Activated T-cell treated with anti-CD3 and anti-CD28 coated beads, Interleukin-2, amount 50 U/mL, for 1 hour (primary cell): ENCODE results near the gene PCMT1.
A peak's percentile ranks its signal among the peaks of the same experiment; 100 is the strongest.
"Not testable (repeated sequence)": the region's sequence is repeated elsewhere in the genome, so short reads cannot be mapped to it uniquely, and the experiment has no call there.

Experiments used
- DNase-seq: peaks from one replicate; pipeline ENCODE4 v3.0.0-alpha.2; 2020

The PCMT1 gene

DNA sequence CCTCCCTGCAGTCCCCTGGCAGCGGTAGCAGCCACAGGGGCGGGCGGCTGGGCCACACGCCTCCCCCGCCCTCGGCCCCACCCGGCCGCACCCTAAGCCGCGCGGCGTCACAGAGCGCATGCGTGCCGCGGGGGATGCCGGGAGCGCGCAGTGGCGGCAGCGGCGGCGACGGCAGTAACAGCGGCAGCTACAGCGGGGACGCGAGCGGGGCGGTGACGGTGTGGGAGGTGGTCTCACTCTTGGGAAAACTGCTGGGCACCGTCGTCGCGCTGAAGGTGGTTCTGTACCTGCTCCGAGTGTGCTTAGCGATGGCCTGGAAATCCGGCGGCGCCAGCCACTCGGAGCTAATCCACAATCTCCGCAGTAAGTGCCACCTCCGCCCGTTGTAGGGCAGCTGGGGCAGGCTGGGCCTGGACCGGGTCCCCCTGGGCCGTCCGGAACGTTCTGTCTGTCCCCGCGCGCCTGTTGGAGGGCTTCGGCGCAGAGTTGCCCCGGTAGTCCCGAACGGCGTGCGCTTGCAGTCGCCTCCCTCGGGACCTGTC lies at the start of gene PCMT1:
Gene PCMT1 (plus strand): TSS at position 148 of the 542 bp plus-strand sequence. CDS start 161 bp downstream, at position 309.
- DNase-seq = peak; percentile 94

DNA sequence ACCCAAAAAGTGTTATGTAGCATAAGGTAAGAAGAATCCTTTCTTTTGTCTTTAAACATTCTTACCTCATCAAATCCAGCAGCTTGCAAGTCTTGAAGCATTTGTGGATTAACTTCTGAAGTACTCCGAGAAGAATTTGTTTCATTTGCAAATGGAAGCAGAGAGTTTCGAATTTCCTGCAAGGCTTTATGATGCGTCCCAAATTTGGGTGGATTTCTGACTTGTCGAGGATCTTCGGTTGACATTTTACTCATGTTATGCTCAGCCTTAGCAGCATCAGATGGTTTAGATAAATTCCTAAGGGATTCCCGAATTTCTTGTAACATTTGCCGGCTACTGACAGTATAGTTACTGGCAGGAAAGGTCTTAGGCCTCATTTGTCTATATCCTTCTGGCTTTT lies 47.8 kb upstream of the PCMT1 start:
- DNase-seq = no peak

DNA sequence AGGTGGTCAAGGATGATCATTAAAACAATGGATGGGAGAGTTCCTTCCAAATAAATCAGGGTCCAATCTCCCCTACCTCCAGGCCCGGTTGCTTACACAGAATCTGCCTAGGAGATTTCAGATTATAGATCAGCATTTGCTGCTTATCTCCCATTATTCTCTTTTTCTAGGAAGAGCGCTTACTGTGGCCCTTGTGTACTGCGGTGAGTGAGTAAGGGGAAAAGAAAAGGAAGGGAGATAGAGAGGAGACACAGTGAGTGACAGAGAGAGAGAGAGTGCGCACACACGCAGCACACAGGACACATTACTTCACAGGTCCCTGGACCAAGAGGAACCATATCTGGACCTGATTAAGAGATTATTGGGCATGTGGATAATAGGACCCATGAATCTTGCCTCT lies 37.8 kb upstream of the PCMT1 start:
- no peak for DNase-seq

DNA sequence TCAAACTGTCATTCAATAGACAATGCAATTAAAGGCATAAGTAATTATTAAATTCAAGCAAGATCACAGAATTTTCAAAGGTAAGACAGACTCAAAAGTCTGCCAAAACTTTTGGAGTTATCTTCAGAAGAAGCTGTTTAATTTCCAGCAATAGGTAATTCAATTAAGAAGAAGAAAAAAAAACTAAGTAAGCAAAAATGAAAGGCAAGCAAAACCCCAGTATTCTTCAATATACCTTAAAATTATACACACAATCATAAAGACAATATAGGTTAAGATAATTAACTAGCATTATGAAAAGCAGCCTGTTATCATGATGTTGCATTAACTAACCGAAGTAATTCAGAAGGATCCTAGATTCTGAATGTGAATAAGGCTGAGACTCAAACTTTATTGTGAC lies 35.1 kb upstream of the PCMT1 start:
- no peak for DNase-seq

DNA sequence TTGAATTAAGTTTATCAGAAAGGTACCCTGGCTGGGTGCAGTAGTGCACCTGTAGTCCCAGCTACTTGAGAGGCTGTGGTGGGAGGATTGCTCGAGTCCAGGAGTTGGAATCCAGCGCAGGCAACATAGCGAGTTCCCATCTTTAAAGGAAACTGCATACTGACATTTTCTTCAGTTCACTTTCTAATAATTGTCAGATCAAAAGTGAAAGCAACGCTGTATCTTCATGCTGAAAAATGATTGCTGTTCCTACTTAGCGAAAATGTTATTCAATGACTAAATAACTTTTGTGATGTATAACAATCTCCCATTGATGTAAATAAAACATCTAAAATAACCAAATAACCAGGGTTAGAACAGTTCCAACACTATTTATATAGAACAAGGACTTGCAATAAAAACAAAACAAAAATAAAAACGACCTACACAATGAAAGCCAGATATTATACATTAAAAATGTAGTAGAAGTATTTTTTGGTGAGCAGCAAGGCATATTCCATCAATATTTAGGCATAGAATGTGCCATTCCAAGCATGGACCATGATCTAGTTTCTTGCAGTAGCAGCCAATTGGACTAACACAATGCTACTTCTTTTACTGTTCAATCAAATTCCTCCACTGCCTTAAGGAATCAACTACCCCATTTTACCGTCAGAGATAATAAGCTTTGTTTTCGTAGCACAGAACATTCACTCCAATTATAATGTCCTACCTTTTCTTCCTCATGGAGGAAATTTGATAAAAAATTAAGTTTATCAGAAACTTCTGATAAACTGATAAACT lies 33.2 kb upstream of the PCMT1 start:
- no peak for DNase-seq

DNA sequence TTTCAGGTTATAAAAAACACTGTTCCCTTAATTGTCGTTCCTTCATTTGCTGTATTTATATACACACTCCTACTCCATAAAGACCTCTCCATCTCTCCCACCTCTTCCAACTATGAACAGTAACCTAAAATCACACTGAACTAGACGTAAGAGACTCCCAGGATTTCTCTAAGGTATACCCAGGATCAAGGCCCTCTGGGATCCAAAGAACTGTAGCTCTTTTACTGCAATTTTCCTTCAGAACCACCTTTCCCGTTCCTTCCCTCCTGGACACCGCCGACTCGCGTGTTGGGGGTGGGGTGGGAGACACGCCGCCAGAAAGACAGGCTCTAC lies 32.3 kb upstream of the PCMT1 start:
- DNase-seq = no peak

DNA sequence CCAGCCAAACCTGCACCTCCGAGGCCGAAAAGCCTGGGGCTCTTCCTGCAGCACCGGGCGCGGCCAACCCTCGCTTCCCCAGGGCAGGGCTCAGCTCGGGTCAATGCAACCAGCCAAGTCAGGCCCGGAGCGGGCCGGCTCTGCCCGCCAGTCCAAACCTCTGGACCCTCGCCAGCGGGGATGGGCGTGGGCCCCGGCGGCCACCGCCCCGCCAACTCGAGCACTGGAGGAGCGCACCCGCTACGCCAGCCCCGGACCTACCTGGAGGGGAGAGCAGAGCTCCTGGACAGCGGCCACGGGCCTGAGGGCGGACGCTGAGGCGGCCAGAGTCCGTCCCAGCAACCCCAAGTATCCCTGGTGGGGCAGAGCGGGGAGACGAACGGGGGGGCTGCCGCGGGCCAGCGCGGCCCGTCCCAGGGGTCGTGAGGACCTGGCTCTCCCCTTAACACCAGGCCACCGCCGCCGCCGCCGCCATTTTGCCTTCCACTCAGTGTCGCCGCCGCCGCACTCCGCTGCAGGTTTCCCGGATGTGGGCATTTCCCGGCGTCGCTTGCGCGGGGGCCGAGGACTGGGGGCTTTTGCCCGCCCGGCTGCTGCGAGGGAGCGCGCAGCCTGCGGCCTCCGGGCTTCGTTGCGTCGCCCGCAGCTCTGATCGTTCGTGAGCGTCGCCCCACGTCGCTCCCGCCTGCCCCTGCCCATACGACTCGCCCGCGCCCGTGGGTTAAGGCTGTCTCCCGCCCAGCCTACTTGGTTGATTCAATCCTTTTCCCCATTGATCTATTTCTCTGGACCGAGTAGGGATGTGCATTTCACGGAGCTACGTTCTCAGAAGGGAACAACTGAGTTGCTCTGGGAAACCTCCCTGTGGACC lies 31.7 kb upstream of the PCMT1 start, which contains the start of gene LATS1:
Gene LATS1 (minus strand): TSS at position 514 of the 871 bp plus-strand sequence. CDS start 15,975 bp downstream, outside the sequence.
- peak; percentile 91 for DNase-seq

DNA sequence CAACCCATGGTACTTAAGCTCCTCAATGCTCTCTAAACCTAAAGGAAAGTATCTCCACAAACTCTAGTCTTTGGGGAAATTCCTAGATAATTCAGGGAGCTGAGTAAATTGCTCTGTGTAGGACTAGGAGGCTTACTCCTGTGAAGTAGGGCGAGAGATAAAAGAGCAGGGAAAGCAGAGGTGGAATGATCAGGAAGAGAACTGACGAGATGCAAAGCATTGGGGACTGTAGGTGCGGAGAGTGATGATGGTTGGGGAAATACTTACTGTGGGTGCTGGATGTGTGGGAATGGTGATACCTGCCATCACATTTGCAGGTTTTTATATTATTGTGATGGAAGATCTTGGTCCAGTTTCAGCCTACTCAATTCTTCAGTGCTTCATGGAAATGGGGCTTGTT lies 30.0 kb upstream of the PCMT1 start:
- no peak for DNase-seq

DNA sequence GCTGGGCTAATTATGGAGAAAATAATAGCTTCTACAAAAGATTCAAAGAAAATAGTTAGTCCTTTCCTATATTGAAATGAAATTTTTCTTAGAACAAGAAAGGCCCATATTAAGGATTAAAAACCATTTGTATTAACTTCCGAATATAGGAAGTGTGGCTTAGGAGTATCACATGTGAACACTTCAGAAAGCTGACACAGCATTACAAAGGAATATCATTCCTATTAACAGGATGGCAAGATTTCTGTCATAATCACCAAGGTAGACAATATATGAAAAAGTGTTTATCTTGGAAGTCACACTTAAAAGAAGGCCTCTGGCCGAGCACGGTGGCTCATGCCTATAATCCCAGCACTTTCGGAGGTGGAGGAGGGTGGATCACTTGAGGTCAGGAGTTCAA lies 26.3 kb upstream of the PCMT1 start:
- DNase-seq = no peak

DNA sequence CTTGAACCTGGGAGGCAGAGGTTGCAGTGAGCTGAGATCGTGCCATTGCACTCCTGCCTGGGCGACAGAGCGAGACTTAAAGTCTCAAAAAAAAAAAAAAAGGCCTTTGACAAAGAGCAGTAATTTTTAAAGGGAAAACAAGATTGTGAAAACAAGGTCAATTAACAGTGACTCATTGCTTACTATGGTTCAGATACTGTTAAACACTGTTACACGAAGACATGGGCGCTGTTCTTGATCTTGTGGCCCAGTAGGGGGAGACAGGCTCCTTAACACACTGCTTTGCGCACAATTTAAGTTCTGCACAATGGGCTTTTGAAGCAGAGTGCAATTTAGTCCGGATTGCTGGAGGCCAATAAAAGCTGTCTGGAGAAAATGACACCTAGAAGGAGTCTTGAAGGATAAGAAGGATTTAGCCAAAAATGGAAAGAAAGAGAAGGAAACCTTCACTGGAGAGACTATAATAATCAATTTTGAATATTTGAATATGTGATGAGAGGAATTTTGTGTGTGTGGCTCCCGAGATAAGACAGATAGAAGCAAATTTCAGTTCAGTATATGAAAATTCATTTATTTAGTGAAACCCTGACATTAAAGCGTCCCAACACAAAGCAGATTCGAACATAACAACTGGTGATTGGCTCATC lies 25.6 kb upstream of the PCMT1 start:
- no peak for DNase-seq

DNA sequence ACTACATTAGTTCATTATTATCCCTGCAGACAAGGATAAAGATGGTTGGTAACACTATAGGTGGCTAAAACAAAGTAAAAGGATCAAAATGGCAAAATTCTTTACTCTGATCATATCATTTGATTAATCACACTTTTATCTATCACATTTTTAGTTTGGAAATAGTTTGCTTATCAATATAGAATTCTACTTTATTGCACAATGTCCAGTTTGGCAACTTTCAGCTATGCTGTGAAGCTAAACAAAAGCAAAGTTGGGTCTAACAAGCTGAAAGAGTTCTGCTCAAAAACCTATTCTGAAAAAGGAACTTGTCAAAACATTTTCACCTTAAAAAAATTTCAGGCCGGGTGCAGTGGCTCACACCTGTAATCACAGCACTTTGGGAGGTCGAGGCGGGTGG lies 23.8 kb upstream of the PCMT1 start:
- no peak for DNase-seq

DNA sequence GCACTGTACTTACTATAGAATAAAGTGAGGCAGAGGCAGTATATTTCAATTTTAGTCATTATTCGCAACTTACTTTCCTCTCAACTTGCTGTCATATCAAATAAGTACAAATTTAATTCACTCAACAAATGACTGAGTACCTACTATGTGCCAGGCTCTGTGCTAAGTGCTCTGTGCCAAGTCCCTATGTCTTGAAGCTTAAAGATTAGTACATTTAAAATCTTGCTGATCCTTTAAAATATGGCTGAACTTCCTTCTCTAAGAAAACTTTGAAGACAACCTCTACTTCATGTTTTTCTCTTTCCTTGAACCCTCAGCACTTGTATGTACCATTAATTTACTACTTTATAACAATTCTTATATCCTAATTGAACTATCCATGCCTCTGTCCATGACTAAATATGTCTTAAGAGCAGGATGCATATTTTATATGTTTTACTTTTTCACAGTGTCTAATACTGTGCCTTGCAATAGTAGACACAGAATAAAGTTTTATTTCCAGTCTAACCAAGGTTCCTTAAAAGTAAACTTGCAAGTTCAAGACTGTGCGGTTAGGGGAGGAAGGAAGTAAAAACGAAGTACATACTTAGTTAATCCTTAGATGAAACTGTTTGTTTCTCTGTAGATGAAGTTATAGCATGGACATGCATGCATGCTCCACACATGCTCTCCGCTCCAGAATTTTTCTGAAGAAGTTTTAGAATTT lies 21.6 kb upstream of the PCMT1 start:
- DNase-seq = no peak

DNA sequence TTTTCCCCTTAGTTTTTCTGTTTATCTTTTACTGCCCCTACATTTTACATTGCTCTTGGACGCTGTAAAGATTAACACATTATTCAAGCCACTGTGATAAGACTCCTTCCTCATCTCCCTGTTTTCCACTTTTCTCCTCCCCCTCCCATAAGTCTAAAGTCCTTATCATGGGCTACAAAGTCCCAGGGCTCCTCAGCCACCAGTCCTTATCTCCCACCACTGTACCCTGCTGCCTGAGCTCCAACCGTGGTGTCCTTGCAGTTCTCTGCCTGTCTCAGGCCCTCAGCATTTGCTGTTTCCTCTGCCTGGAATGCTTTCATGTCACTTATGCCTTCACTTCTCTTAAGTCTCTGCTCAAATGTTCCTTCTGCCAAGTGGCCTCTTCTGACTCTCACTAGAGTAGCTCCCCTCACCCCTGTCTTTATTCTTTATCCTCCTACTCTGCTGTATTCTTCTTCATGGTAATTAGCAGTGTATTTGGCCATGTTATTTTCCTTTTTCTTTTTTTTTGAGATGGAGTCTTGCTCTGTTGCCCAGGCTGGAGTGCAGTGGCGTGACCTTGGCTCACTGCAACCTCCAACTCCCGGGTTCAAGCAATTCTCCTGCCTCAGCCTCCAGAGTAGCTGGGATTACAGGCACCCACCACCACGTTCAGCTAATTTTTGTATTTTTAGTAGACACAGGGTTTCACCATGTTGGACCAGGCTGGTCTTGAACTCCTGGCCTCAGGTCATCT lies 20.9 kb upstream of the PCMT1 start:
- no peak for DNase-seq

DNA sequence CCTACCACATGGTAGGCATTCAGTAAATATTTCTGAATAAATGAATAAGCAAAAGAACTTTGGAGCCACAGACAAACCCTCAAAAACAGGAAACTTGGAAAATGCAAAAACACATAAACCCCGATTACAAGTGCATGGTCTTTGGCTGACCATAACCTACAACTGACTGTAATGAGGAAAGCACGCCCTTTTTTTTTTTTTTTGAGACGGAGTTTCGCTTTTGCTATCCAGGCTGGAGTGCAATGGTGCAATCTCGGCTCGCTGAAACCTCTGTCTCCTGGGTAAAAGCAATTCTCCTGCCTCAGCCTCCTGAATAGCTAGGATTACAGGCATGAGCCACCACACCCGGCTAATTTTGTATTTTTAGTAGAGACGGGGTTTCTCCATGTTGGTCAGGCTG lies 19.7 kb upstream of the PCMT1 start:
- DNase-seq = no peak

DNA sequence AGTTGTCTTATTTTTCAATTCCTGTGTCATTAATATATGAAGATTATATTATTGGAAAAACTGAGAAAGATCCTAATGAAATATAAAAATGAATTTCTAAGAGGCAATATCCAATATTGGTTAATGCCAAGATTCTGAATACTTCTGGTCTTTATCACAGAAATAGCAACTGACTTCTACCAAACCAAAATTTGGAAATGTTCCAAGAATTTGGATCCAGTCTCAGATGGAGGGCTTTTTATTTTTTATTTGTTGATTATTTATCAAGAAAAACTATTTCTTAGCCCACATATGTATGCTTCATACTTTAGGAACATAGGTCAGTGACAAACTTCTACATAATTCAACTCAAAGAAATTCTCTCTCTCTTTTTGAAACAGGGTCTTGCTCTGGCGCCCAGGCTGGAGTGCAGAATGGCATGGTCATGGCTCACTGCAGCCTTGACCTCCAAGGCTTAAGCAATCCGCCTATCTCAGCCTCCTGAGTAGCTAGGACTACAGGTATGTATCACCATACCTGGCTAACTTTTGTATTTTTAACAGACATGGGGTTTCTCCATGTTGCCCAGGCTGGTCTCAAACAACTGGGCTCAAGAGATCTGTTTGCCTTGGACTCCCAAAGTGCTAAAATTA lies 16.3 kb upstream of the PCMT1 start:
- no peak for DNase-seq

DNA sequence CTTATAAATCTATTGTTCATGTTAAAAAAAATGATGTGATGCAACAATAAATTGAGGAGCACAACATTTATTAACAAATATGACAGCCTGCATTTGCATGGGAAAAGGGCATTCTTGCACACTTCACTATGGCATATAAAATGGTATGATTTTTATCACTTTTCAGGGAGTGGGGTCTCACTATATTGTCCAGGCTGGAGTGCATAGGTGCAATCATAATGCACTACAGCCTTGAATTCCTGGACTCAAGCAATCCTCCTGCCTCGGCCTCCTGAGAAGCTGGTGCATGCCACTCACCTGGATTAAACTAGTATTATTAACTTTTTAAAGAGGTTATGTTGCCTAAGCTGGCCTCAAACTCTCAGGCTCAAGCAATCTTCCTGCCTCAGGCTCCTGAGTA lies 14.6 kb upstream of the PCMT1 start:
- DNase-seq = no peak

DNA sequence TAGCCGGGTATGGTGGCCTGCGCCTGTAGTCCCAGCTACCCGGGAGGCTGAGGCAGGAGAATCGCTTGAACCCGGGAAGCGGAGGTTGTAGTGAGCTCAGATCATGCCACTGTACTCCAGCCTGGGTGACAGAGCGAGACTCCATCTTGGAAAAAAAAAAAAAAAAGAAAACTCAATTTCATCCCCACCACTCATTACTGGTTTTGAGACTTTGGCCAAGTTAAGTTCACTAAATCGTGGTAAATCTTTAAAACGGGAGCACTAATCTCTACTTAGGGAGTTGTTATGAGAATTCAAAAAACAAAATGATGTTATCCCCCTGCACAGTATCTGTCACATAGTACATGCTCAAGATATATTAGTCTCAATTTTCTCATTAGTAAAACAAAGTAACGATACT lies 4.3 kb upstream of the PCMT1 start:
- DNase-seq = not testable (repeated sequence)

DNA sequence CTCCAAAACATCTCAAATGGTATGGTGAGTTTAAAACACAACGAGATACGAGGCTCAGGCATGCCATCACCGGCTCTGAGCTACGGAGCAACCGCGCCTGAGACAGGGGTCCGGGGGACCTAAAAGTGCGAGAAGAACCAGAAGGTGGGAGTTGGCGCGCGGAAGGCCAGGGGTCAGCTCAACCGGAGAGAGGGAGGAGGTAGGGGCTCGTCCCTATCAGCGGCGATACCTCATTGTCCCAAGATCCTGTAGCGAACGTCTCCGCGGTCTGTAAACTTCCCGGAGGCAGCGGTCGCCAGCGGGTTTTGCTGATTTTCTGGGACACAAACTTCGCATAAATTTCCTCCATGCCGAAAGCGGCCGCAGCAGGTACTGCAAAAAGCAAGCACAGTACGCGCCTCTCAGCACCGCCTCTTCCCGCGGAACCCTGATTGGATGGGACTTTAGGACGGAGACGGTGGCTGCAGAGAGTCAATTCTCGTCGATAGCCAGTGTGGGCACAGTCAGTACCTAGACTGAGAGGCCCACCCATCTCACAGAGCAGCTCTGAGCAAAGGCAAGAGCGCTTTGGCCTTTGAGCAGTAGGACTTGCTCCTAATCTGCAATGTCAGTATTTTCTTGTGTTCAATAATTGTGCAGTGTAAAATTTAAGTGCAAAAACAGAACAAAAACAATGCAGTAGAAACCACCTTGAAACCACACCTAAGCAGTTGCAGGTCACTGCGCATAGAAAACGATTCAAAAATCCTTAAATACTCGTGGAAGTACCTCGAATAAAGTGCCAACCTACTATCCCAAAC lies 3.2 kb upstream of the PCMT1 start, which contains the start of gene NUP43:
Gene NUP43 (minus strand): TSS at position 383 of the 800 bp plus-strand sequence. CDS start 34 bp downstream, at position 349.
- DNase-seq = peak; percentile 90

DNA sequence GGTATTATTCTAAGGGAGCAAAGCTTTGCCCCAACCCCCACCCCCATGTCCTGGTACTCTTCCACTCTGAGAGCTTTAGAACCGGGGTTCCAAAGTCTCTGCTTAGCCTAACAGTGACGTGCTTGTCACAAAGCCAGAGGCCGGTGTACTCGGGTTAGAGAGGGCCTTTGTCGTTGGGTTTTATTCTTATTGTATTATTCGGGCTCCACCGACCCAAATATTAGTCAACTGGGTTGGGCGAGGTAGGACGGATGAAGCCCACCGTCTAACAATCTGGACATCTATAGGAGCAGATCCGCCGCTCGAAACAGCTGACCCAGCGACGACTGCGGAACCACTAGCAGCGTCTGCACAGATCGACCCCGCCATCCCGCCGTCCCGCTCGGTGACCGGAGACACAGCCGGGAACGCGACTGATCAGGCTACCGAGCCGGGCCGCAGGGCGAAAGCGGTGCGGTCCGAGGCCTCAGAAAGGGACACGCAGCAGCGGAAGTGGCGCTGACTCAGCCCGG lies 403 bp upstream of the PCMT1 start:
- not testable (repeated sequence) for DNase-seq

DNA sequence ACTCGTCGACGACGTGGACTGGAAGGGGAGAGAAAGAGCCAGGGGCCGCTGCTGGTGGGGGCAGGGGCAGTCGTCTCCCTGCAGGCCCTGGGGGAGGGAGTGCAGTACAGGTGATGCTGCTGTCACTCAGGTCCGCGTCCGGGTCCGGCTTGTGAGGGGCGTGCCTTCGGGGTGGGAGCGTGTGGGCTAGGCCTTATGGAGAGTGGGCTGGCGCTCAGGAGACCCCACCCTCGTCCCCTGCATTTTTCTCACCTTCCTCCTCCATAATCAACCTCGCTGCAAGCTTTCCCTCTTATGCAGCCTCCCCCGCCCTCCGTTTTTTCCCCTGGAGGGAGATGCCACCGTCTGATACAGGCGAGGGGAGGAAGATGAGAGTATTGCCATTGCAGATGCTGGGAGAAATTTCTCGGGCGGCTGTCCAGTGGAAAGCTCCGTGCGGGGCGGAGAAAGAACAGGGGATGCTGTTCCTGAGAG lies 632 bp downstream of the PCMT1 start:
- DNase-seq = no peak
